GM12891 (cell line): ENCODE measurements around the gene CELA3A.

Source experiments
- POLR2A ChIP-seq: IDR thresholded peaks from 2 replicates; pipeline ENCODE4 v1.6.1; 2011; ENCODE audit warnings: low read depth, low read length, control low read depth
- TAF1 ChIP-seq: IDR thresholded peaks from 2 replicates; pipeline ENCODE4 v1.6.1; 2011; ENCODE audit warnings: low read depth, low read length, control low read depth

DNA sequence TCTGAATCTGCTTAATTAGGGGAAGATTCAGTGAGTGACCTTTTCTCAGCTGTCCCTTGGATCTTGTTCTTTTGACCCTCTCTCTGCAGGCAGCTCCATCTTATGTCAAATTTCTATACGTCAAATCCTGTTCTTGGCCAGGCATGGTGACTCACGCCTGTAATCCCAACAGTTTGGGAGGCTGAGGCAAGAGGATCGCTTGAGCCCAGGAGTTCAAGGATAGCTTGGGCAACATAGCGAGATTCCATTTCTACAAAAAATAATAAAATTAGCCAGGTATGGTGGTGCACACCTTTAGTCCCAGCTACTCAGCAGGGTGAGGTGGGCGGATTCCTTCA lies 38.8 kb downstream of the CELA3A start:
- TF ChIP-seq TAF1 (no peak), POLR2A (no peak)
